HG02852 (cell line): ENCODE measurements around the gene VLDLR.
A peak's percentile ranks its signal among the peaks of the same experiment; 100 is the strongest.

Experiments used
- ATAC-seq: cut with Tn5 transposase; IDR thresholded peaks from one replicate; pipeline ENCODE4 v1.9.1; 2021; ENCODE audit warnings: mild to moderate bottlenecking, moderate library complexity; ENCODE audit not compliant: unreplicated experiment

VLDLR gene

GRCh38 chr9:2662496-2662895 lies 40.9 kb downstream of the VLDLR start:
- no peak for ATAC-seq

GRCh38 chr9:2663461-2664173 lies 42.0 kb downstream of the VLDLR start:
- no peak for ATAC-seq

GRCh38 chr9:2664174-2665065 lies 42.8 kb downstream of the VLDLR start:
- ATAC-seq: no peak

DNA sequence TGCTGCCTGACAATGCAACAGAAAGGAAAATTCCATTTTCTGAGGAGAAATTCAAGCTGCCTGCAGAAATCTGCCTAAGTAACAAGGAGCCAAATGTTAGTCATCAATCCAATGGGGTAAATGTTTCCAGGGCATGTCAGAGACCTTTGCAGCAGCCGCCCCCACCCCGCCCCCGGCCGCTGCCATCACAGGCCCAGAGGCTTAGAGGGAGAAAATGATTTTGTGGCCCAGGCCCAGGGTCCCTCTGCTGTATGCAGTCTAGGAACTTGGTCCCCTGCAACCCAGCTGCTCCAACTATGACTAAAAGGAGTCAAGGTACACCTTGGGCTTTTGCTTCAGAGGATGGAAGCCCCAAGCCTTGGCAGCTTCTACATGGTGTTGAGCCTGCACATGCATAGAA lies 45.0 kb downstream of the VLDLR start:
- ATAC-seq: no peak

GRCh38 chr9:2673161-2673560 lies 51.6 kb downstream of the VLDLR start:
- no peak for ATAC-seq

DNA sequence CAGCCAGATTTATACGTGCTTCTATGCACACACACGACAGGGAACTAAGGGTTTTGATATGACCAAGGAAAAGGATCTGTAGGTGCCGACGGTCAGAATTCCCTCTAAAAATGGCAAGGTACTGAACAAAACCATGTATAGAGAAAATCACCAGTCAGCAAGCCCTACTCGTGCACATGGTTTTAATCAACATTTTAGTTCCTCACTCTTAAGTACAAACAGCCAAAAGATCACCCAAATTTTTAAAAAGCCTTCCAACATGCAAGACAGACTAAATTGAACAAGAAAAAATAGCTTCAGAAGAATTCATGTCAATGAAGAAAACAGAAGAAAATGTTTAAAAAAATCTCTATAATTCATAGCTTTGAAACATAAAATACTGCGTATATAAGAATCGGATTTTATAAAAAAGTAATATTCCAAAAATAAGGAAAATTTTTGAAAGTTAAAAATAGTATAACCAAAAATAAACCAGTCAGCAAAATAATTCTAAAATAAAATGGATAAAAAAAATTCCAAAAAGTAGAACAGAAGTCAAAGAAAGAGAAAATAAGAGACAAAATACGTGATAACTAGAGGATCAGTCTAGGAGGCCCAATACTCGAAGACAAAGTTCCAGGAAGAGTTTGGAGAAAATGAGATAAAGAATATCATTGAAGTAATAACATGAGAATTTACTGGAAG lies 52.7 kb downstream of the VLDLR start:
- no peak for ATAC-seq

DNA sequence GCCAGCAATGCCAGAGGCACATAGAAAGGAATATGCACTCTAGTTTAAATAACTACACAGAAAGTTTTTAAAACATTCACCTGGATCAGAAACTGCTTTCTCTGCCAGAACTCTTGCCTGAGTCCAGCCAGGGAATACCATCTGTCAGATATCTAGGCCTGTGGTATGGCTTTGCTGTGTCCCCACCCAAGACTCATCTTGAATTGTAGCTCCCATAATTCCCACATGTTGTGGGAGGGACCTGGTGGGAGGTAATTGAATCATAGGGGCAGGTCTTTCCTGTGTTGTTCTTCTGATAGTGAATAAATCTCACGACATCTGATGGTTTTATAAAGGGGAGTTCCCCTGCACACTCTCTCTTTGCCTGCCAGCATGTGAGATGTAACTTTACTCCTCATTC lies 54.2 kb downstream of the VLDLR start:
- ATAC-seq: no peak

- no peak for ATAC-seq
These were observed 54.9 kb downstream of the VLDLR start for GRCh38 chr9:2676466-2676865.

DNA sequence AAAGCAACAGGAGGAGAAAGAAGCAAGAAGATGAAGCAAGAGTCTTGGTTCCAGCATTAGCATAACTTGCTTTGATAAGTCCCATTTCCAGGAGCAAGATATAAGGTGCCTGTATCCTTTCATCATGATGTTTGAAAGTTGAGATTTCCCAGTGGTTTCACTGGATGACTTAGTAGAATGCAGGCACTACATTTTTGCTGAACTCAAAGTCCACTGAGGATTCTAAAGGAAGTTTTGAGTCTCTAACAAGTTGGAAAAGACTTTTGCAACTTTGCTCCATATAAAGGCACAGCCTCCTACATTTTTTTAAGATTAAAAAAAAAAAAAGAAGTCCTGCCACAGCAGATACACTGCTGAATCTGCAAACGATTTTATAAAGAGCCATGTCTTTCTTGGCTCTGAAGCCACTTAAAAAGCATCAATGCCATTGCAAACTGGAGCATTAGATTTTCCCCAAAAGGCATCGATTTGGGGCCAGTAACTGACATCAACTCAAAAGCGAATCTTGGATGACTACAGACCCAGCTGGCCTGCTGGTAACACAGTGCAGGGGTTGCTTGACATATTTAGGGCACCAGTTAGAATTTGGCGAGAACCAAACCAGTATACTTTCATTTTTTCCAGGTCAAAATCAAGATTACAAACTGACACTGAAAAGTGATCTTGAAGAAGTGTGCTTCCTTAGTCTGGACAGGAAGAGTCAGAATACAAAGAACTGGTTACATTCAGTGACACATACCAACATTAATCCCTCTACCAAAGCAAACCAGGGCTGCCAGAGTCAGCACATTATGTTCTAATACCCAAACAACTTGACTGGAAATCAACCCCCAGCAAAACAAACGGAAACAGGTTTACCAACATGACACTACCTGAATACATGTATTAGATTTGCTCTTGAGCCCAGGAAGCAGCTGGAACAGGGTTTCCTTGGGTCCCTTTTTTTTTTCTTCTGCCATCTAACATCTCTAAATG lies 56.6 kb downstream of the VLDLR start:
- ATAC-seq: no peak

GRCh38 chr9:2679011-2679410 lies 57.4 kb downstream of the VLDLR start:
- ATAC-seq: no peak

- ATAC-seq: no peak
These were observed 60.4 kb downstream of the VLDLR start for GRCh38 chr9:2681981-2682380.

DNA sequence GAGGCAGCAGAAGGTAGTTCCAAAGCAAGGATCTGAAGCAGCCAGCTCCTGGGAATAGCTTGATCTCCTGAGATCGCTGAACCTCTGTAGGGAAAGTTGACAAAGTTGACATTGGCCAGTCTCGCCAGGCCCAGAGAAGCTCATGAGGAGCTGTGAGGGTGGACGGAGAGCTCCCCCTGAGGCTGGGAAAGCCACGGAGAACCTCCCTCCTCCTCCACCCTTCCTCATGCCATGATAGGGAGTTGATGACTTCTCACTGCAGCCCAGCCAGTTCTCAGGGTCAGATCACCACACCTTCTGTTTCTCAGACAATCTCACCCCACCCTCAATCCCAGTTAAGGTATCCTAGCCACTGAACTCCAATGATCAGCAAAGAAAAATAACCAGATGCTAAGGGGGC lies 65.3 kb downstream of the VLDLR start:
- no peak for ATAC-seq

- no peak for ATAC-seq
These were observed 67.0 kb downstream of the VLDLR start for GRCh38 chr9:2688636-2689035.

- ATAC-seq: no peak
These were observed 69.6 kb downstream of the VLDLR start for GRCh38 chr9:2691212-2691611.

DNA sequence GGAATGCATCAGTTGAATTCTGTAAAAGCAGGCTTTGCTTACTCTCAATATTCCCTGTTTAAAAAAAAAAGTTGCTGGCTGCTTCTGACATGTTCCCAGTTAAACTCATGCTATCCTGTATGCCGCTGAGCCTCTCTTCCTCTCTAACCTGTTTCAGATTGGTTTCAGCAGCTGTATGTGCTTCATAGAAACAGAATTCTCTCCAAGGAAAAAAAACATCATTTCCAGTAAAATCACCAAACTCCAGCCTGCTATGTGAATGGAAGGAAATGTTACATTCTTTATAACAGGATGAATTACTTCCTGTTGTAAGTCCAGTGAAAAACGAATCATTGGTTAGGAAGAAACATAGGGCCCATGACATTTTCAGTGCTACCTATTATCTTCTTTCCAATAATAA lies 70.0 kb downstream of the VLDLR start:
- ATAC-seq: no peak

DNA sequence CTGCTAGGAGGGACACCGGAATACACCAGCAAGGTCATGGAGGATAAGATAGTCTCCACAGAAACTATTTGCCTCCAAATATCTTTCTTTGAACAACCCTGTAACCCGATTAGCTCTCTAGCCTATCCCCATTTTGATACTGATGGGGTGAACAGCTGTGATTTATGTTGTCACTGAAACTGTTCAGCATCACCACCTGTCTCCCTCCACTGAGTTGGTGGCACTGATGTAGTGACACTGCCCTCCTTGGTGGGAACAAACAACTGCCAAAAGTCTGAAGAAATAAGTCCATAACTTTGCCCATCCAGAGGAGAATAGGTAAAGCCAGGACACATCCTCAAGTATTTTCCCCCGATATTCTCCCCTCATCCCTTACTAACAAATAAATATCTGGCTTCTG lies 71.5 kb downstream of the VLDLR start:
- ATAC-seq: no peak

- ATAC-seq: peak; percentile 88
These were observed 75.9 kb downstream of the VLDLR start for GRCh38 chr9:2697492-2697891.

- no peak for ATAC-seq
These were observed 78.8 kb downstream of the VLDLR start for GRCh38 chr9:2700398-2700797.

GRCh38 chr9:2700909-2701550 lies 79.4 kb downstream of the VLDLR start:
- no peak for ATAC-seq

DNA sequence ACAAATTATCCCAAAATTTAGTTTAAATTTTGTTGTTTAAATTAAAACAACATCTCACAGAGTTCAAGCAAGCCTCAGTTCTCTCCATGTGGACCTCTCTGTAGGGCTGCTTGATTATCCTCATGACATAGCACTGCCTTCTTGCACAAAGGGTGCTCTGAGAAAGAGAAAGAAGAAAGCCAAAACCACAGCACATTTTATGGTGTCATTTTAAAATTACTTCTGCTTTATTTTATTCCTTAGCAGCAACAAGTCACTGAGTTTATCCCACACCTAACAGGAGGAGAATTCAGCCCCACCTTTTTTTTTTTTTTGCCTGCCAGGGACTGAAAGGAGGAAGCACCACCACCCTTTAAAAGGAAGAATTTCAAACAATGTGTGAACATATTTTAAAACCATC lies 82.9 kb downstream of the VLDLR start:
- no peak for ATAC-seq
